IPS-15b (cell line): ENCODE results near the gene NEDD4L.

Experiments used
- H3K27me3 ChIP-seq: one replicate; pipeline ENCODE4 v1.6.1; 2013; ENCODE audit warnings: low read length; ENCODE audit not compliant: control insufficient read depth, insufficient read depth
- H3K36me3 ChIP-seq: one replicate; pipeline ENCODE4 v1.6.1; 2013; ENCODE audit warnings: low read length; ENCODE audit not compliant: control insufficient read depth, insufficient read depth
- H3K4me1 ChIP-seq: one replicate; pipeline ENCODE4 v1.6.1; 2013; ENCODE audit warnings: mild to moderate bottlenecking, low read length; ENCODE audit not compliant: control insufficient read depth, insufficient read depth
- H3K4me3 ChIP-seq: one replicate; pipeline ENCODE4 v1.5.1; 2013; ENCODE audit warnings: low read depth, low read length
- H3K9ac ChIP-seq: one replicate; pipeline ENCODE4 v1.6.1; 2013; ENCODE audit warnings: low read depth, mild to moderate bottlenecking, low read length
- H3K9me3 ChIP-seq: one replicate; pipeline ENCODE4 v1.6.1; 2013; ENCODE audit warnings: mild to moderate bottlenecking, low read length; ENCODE audit not compliant: control insufficient read depth, insufficient read depth

The NEDD4L gene

DNA sequence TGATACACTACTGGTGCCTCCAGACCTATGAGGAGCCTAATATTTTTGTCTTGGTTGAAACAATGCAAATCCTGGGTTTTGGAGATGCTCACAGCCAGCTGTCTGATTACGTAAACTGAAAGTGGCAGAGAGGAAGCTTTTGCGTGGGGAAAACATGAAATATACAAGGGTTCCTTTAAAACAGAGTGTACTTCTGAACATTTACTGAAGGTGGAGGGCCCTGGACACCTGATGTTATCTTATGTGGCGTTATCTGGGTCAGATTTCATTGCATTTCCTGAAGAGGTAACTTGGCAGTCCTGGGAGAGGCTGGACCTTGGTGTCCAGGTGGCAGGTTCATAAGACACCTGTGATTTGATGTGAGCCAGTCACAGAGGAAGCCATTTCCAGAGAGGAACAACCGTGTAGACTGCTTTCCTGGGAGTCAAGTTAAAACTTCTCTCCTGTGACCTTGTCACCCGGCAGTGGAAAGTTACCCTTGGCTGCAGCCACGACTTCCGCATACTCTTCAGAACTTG, 105.0 kb downstream of the NEDD4L start:
- Histone ChIP-seq H3K9ac (no peak overlapping the region), H3K27me3 (no peaks in the 10 kb centered on the region), H3K4me3 (no peak overlapping the region)

DNA sequence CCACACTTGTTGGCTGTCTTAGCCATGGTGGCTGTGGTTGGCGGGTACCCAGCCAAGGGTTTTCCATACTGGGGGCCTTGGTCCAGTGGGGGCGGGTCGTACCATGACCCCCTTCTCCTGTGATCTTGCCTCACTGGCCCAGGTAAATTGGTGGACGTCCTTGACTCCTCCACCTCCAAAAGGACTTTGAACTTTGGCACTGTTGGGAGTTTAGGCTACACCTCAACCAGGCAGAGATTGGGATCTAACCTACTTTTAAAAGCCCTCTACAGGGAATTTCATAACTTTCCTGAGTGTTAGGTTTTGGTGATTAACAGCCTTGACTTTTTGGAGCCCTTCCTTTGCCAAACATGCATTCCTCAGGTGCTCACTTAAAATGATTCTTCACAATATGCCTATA, 106.7 kb downstream of the NEDD4L start:
- peaks cover 3% of the 10 kb centered on the region for H3K4me1 ChIP-seq
- no peaks in the 10 kb centered on the region for H3K27me3 ChIP-seq
- H3K9me3 ChIP-seq: no peaks in the 10 kb centered on the region
- no peak overlapping the region for H3K4me3 ChIP-seq
- no peaks in the 10 kb centered on the region for H3K36me3 ChIP-seq
- H3K9ac ChIP-seq: no peak overlapping the region

More for the DNA sequence above, 105.0 kb downstream of the NEDD4L start:
- Histone ChIP-seq H3K4me1 (peaks cover 3% of the 10 kb centered on the region), H3K9me3 (no peaks in the 10 kb centered on the region), H3K36me3 (no peaks in the 10 kb centered on the region)

DNA sequence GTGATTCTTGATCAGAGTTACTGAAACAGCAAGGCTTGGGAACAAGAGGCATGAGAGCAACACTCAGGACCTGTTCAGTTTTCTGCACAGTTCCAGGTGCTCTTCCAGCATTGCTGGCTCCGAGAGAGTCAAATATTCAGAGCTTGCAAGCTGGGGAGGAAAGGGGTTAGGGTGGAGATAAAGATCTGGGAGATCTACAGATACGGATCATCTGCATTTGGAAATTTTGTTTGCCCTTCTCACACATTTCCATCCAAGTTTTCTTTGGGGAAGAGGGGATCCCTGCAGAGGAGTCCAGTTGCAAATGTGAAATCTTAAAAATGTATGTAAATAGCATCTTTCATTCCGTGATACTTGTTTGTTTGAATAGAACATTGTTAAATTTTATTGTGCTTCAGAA, 108.2 kb downstream of the NEDD4L start:
- no peak overlapping the region for H3K4me3 ChIP-seq
- no peaks in the 10 kb centered on the region for H3K9me3 ChIP-seq
- H3K9ac ChIP-seq: no peak overlapping the region
- peaks cover 3% of the 10 kb centered on the region for H3K4me1 ChIP-seq
- no peaks in the 10 kb centered on the region for H3K27me3 ChIP-seq
- no peaks in the 10 kb centered on the region for H3K36me3 ChIP-seq

DNA sequence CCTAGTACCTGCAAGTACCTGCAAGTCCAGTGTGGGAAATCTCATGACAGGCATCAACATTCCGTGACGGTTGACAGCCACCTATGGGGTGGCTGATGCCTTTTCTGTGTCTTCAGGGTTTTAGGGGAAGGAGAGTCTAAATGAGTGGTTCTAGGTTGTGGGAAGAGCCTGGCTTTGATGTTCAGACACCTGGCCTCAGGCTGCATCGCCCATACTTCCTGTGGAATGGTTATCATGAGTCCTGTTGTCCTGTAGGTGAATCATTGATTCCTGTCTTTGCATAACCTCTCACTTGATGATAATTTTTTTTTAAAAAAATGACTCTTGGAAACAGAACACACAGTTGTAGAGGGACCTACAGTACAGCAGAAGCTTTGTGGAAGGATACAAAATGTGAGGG, 108.9 kb downstream of the NEDD4L start:
- Histone ChIP-seq H3K9me3 (no peaks in the 10 kb centered on the region), H3K4me3 (no peak overlapping the region), H3K36me3 (no peaks in the 10 kb centered on the region), H3K9ac (no peak overlapping the region), H3K4me1 (peaks cover 3% of the 10 kb centered on the region), H3K27me3 (no peaks in the 10 kb centered on the region)

DNA sequence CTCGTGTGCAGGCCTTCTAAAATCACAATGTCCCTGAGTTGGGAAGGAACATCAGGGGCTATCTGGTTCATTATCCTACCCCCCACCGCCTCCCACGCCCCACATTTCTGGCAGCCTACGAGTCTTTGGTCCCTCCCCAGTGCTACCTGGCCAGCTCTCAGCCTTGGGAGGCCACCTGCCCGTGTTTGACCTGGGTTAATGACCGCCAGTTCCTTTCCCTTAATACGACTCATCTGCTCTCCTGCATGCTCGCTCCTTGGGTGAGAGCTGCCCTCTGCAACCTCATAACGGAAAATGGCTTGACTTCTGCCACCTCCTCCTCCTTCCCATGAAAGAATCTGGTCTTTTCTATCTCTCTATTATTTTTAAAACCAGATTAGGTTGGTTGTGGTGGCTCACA, 112.5 kb downstream of the NEDD4L start:
- no peaks in the 10 kb centered on the region for H3K27me3 ChIP-seq

DNA sequence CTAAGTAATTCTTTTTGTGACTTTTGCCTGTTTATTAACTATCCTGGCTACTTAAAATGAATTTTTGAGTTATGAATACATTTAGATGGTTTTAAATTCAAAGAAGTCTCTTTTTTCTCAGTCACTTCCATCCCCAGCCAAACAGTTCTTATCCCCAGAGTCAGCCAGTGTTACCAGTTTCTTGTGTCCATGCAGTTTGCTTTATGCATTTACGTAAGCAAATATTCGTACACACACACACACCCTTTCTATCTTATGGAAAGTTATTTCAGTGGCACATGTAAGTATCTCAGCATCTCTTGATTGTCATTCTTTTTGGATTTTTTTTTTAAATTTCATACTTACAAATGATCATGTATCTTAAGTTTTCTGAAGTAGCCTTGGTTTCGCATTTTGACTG, 113.2 kb downstream of the NEDD4L start:
- Histone ChIP-seq H3K27me3 (no peaks in the 10 kb centered on the region), H3K9ac (no peak overlapping the region), H3K9me3 (no peaks in the 10 kb centered on the region), H3K4me3 (no peak overlapping the region), H3K4me1 (no peaks in the 10 kb centered on the region), H3K36me3 (no peaks in the 10 kb centered on the region)

More for the DNA sequence above, 112.5 kb downstream of the NEDD4L start:
- Histone ChIP-seq H3K4me1 (no peaks in the 10 kb centered on the region), H3K9me3 (no peaks in the 10 kb centered on the region), H3K36me3 (no peaks in the 10 kb centered on the region), H3K9ac (no peak overlapping the region), H3K4me3 (no peak overlapping the region)

DNA sequence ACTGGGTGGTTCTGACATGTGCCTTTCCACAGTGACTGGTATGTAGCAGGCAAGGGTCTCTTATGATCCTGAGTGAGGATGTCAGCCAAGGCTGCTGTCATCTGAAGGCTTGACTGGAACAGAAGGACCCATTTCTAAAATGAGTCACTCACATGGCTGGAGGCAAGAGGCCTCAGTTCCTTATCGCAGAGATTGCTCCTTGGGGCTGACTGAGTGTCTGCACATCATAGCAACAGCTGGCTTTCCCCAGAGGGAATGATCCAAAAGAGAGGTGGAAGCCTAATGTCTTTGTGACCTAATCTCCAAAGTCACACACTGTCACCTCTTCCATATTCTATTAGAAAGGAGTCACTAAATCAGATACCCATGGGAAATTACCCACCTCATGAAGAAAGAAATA, 114.0 kb downstream of the NEDD4L start:
- H3K4me3 ChIP-seq: no peak overlapping the region
- H3K36me3 ChIP-seq: no peaks in the 10 kb centered on the region
- no peaks in the 10 kb centered on the region for H3K9me3 ChIP-seq
- no peaks in the 10 kb centered on the region for H3K27me3 ChIP-seq
- H3K9ac ChIP-seq: no peak overlapping the region
- no peaks in the 10 kb centered on the region for H3K4me1 ChIP-seq

DNA sequence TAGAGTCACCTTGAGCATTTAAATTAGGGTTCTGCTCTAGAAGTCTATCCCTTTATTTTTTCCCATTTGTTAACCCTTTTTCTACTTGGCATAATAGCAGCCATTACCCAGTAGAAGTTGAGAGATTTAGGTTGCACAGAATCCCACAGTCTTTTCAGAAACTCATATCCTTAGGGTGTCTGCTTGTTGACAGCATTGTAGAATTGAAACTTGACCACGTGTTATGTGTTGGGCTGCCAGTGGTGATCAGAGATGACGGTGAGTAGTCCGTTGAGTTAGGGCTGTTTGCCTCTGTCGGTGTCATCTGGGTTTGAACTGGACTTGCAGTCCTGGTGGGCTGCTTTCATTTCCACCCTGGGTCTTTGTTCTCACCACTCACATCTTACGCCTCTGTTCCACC, 114.4 kb downstream of the NEDD4L start:
- H3K9ac ChIP-seq: no peak overlapping the region
- no peaks in the 10 kb centered on the region for H3K36me3 ChIP-seq
- no peak overlapping the region for H3K4me3 ChIP-seq
- no peaks in the 10 kb centered on the region for H3K27me3 ChIP-seq
- H3K4me1 ChIP-seq: no peaks in the 10 kb centered on the region
- no peaks in the 10 kb centered on the region for H3K9me3 ChIP-seq

DNA sequence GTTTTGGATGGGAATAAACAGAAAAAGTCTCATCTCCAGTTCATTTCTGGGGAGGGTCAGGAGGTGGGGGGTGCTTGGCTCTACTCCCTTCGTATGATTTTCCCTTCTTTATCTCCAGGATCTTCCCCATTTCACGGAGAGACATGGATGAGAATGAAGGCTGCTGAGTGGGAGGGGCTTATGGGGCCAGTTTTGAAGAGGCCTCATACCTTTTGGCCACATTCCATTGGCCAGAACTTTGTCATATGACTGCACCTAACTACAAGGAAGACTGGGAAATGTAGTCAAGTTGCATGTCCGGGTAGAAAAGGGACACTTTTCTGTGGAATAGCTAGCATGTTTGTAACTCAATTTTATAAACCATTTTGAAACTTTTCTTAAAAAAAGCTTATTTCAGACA, 117.6 kb downstream of the NEDD4L start:
- Histone ChIP-seq H3K4me1 (no peaks in the 10 kb centered on the region), H3K9me3 (no peaks in the 10 kb centered on the region), H3K4me3 (no peak overlapping the region), H3K36me3 (no peaks in the 10 kb centered on the region), H3K27me3 (no peaks in the 10 kb centered on the region), H3K9ac (no peak overlapping the region)

DNA sequence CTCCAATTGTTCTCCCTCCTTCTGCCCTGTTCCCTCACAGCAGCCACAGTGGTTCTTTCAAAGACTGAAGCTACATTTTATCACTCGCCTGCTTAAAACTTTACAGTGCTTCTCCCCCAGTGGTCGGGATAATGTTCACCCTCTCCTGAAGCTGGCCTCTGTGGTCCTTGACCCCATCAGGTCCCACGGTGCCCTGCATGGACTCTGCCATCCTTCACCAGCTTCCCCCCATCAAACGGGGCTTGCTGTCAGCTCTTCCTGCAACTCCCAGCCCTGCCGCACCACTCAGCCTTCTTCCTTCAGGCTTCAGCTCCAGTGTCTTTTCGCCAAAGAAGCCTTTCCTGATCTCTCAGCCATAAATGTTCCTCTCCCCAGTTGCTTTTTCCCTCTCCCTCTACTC, 118.1 kb downstream of the NEDD4L start:
- Histone ChIP-seq H3K27me3 (no peaks in the 10 kb centered on the region), H3K36me3 (no peaks in the 10 kb centered on the region), H3K9ac (no peak overlapping the region), H3K4me3 (no peak overlapping the region), H3K4me1 (no peaks in the 10 kb centered on the region), H3K9me3 (no peaks in the 10 kb centered on the region)

DNA sequence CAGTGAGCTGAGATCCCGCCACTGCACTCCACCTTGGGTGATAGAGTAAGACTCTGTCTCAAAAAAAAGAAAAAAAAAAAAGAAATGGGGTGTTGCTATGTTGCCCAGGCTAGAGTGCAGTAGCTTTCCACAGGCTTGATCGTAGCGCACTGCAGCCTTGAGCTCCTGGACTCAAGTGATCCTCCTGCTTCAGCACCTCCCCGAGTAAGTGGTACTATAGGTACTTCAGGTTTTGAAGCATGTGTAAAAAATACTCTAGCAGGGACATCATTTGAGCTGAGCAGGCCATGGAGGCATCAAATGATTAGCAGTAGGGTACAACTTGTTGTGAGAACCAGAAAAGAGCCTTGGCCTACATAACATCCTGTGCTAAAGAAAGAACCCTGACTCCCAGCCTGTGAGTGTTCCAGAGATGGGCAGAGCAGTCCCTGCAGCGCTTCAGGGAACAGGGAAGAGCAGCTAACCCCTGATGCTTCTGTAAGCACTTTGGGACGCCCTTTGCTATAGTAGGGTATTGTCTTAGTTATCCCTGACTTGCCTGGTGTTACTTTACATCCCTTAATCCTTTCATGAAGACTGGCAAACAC, 119.1 kb downstream of the NEDD4L start:
- no peak overlapping the region for H3K4me3 ChIP-seq
- no peak overlapping the region for H3K9ac ChIP-seq
- H3K4me1 ChIP-seq: no peaks in the 10 kb centered on the region
- H3K36me3 ChIP-seq: no peaks in the 10 kb centered on the region
- no peaks in the 10 kb centered on the region for H3K9me3 ChIP-seq
- H3K27me3 ChIP-seq: no peaks in the 10 kb centered on the region

DNA sequence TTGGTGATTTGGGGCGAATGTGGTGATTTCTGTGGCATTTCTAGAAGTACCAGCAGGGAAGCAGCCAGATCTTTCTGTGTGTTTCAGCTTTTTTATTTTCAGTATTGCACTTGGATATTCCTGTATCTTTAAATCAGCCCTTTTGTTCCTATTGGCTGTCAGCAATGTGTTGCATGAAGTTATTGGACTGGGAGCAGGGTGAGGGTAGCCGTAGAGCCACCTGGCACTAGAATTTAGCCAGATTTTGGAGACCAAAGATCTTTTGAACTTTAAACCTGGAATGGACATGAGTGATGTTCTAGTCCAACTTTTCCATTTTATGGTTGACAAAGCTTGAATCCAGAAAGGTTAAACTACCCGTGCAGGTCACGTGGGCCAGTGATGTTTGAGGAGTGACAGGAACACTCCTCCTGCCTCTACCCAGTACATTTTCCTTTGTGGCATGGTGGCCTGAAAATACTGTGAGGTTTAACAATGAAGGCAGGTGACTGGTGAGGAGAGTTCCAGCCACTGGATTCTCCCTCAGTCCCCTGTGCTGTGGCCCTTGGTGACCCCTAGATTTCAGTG, 122.3 kb downstream of the NEDD4L start:
- Histone ChIP-seq H3K27me3 (no peaks in the 10 kb centered on the region), H3K36me3 (peaks cover 1% of the 10 kb centered on the region), H3K9ac (no peak overlapping the region), H3K4me1 (no peaks in the 10 kb centered on the region), H3K9me3 (no peaks in the 10 kb centered on the region), H3K4me3 (no peak overlapping the region)
